HG03521 (cell line): ENCODE measurements around the gene EED.
"Not testable (repeated sequence)": the region's sequence is repeated elsewhere in the genome, so short reads cannot be mapped to it uniquely, and the experiment has no call there.

Source experiments
- ATAC-seq: cut with Tn5 transposase; IDR thresholded peaks from one replicate; pipeline ENCODE4 v1.9.1; 2021; ENCODE audit warnings: mild to moderate bottlenecking, moderate library complexity; ENCODE audit not compliant: unreplicated experiment

Gene EED

GRCh38 chr11:86218125-86219084 lies 26.1 kb upstream of the EED start:
- peak; percentile 31 for ATAC-seq

GRCh38 chr11:86219311-86220193 lies 25.0 kb upstream of the EED start:
- ATAC-seq = peak; percentile 72

- ATAC-seq = no peak
Observed at GRCh38 chr11:86220653-86221052, 23.9 kb upstream of the EED start.

GRCh38 chr11:86222081-86222480 lies 22.5 kb upstream of the EED start:
- no peak for ATAC-seq

GRCh38 chr11:86224575-86224974 lies 20.0 kb upstream of the EED start:
- not testable (repeated sequence) for ATAC-seq

GRCh38 chr11:86225344-86225743 lies 19.2 kb upstream of the EED start:
- not testable (repeated sequence) for ATAC-seq

- ATAC-seq = no peak
Observed at GRCh38 chr11:86228269-86229038, 16.1 kb upstream of the EED start.

- ATAC-seq = not testable (repeated sequence)
Observed at GRCh38 chr11:86229039-86229330, 15.6 kb upstream of the EED start.

- no peak for ATAC-seq
Observed at GRCh38 chr11:86230179-86230804, 14.3 kb upstream of the EED start.

- ATAC-seq = no peak
Observed at GRCh38 chr11:86230921-86231434, 13.6 kb upstream of the EED start.

- ATAC-seq = no peak
Observed at GRCh38 chr11:86232556-86232955, 12.0 kb upstream of the EED start.

- ATAC-seq = no peak
Observed at GRCh38 chr11:86234831-86235461, 9.6 kb upstream of the EED start.

GRCh38 chr11:86237267-86237804 lies 7.2 kb upstream of the EED start:
- no peak for ATAC-seq

GRCh38 chr11:86240164-86240563 lies 4.4 kb upstream of the EED start:
- no peak for ATAC-seq

GRCh38 chr11:86241956-86242535 lies 2.5 kb upstream of the EED start:
- ATAC-seq = no peak

GRCh38 chr11:86243396-86243795 lies 1.2 kb upstream of the EED start:
- ATAC-seq = no peak

- ATAC-seq = peak; percentile 58
Observed at GRCh38 chr11:86244063-86244521, 461 bp upstream of the EED start.

- no peak for ATAC-seq
Observed at GRCh38 chr11:86245369-86246292, 1.1 kb downstream of the EED start.
